HCT116 (cell line): ENCODE data around the gene TBL1X. TPM values are rescaled to one million over a fixed set of nuclear protein-coding genes. Genes with fewer than 3 reads are reported as not detected.

Experiments used
- ATAC-seq: fragments of 200-7000 bp; cut with Tn5 transposase; 2 replicates; pipeline ENCODE4 v1.9.1; 2020; ENCODE audit warnings: mild to moderate bottlenecking, moderate library complexity
- BruUV-seq: library from RNA; stranded (reverse); fragments of 400-500 nt; replicated peaks from 2 replicates; lab custom pipeline; 2021; lab: Mats Ljungman, UMichigan
- CTCF ChIA-PET: fragments of 300-600 bp; sonication (Branson Sonifier 250); formaldehyde crosslinking; loops from one replicate; lab custom pipeline; 2021; ENCODE audit warnings: antibody characterized with exemption; lab: Charles Lee
- POLR2A ChIA-PET: fragments of 300-600, 350-600 bp; sonication (Branson Sonifier 250); formaldehyde crosslinking; loops from one replicate; lab custom pipeline; 2021; ENCODE audit warnings: antibody characterized with exemption; lab: Charles Lee
- RAD21 ChIA-PET, 2 experiments: fragments of 300-600 bp; sonication (Branson Sonifier 250); formaldehyde crosslinking; loops; one replicate each; lab custom pipeline; 2023; ENCODE audit warnings: low total read pairs in 2 of 2; ENCODE audit not compliant: uncharacterized antibody in 2 of 2, unreplicated experiment in 2 of 2, low non-redundant PET in 1 of 2; lab: Charles Lee
- DNase-seq: peaks from one replicate; pipeline ENCODE4 v3.0.0-alpha.2; 2010; ENCODE audit warnings: low read depth, low spot score
- H2AFZ ChIP-seq: fragments of 200-600 bp; shearing (Covaris generic), sonication (generic); 2 replicates; pipeline ENCODE4 v1.6.1; 2017; ENCODE audit warnings: low read depth, mixed run types, mixed read lengths, antibody characterized with exemption, low read length; ENCODE audit not compliant: poor library complexity, severe bottlenecking
- H3K27ac ChIP-seq: 2 replicates; pipeline ENCODE4 v1.5.1; 2012; ENCODE audit warnings: low read depth, low read length
- H3K27me3 ChIP-seq: fragments of 200-600 bp; sonication (generic); 2 replicates; pipeline ENCODE4 v1.6.1; 2016; ENCODE audit warnings: mixed run types, low read length, mixed read lengths; ENCODE audit not compliant: insufficient read depth
- H3K36me3 ChIP-seq, 2 experiments: fragments of 200-500 bp in 1 of 2; fragments of 200-600 bp in 1 of 2; sonication (Bioruptor generic) in 1 of 2; sonication (generic) in 1 of 2; 2 replicates each; pipeline versions ENCODE4 v1.5.1 to v1.6.1; 2014 to 2016; ENCODE audit warnings: low read length in 2 of 2, inconsistent platforms in 1 of 2, mixed read lengths in 1 of 2, mixed run types in 1 of 2; ENCODE audit not compliant: insufficient read depth in 2 of 2, control insufficient read depth in 1 of 2
- H3K4me1 ChIP-seq, 2 experiments: fragments of 200-600 bp in 1 of 2; sonication (generic) in 1 of 2; 2 replicates each; pipeline versions ENCODE4 v1.5.1 to v1.6.1; 2012 to 2017; ENCODE audit warnings: low read length in 2 of 2, inconsistent platforms in 1 of 2, mild to moderate bottlenecking in 1 of 2, mixed read lengths in 1 of 2, mixed run types in 1 of 2, moderate library complexity in 1 of 2; ENCODE audit not compliant: insufficient read depth in 2 of 2, control insufficient read depth in 1 of 2
- H3K4me2 ChIP-seq: fragments of 200-600 bp; sonication (generic); 2 replicates; pipeline ENCODE4 v1.6.1; 2017; ENCODE audit warnings: mixed run types, low read length, mixed read lengths
- H3K4me3 ChIP-seq, 2 experiments: fragments of 200-600 bp in 1 of 2; sonication (generic) in 1 of 2; replicated peaks in 1 of 2; 2 replicates each; pipeline ENCODE4 v1.5.1; 2011 to 2016; ENCODE audit warnings: low read length in 2 of 2, control low read depth in 1 of 2, low read depth in 1 of 2, mild to moderate bottlenecking in 1 of 2, mixed read lengths in 1 of 2, mixed run types in 1 of 2
- H3K79me2 ChIP-seq: fragments of 200-600 bp; sonication (generic); 2 replicates; pipeline ENCODE4 v1.6.1; 2017; ENCODE audit warnings: mild to moderate bottlenecking, mixed run types, low read length, moderate library complexity, mixed read lengths; ENCODE audit not compliant: insufficient read depth
- H3K9ac ChIP-seq: fragments of 200-600 bp; sonication (generic); 2 replicates; pipeline ENCODE4 v1.6.1; 2016; ENCODE audit warnings: low read length, mixed read lengths
- H3K9me2 ChIP-seq: fragments of 200-600 bp; sonication (generic), shearing (Covaris generic); 2 replicates; pipeline ENCODE4 v1.6.1; 2017; ENCODE audit warnings: mixed run types, mild to moderate bottlenecking, moderate library complexity; ENCODE audit not compliant: insufficient read depth
- H3K9me3 ChIP-seq, 2 experiments: fragments of 200-500 bp in 1 of 2; fragments of 200-600 bp in 1 of 2; sonication (Bioruptor generic) in 1 of 2; sonication (generic) in 1 of 2; 2 replicates each; pipeline ENCODE4 v1.6.1; 2014 to 2017; ENCODE audit warnings: low read length in 2 of 2, mixed read lengths in 2 of 2, inconsistent platforms in 1 of 2, low read depth in 1 of 2, mild to moderate bottlenecking in 1 of 2, mixed run types in 1 of 2, moderate library complexity in 1 of 2; ENCODE audit not compliant: control insufficient read depth in 1 of 2, insufficient read depth in 1 of 2
- H4K20me1 ChIP-seq: fragments of 200-600 bp; sonication (generic), shearing (Covaris generic); 2 replicates; pipeline ENCODE4 v1.6.1; 2017; ENCODE audit warnings: mixed run types, mild to moderate bottlenecking, moderate library complexity; ENCODE audit not compliant: insufficient read depth
- CBX3 ChIP-seq: IDR thresholded peaks from 2 replicates; pipeline ENCODE4 v1.6.1; 2012; ENCODE audit warnings: low read depth
- EGR1 ChIP-seq: IDR thresholded peaks from 2 replicates; pipeline ENCODE4 v1.6.1; 2012; ENCODE audit warnings: low read depth
- ELF1 ChIP-seq: IDR thresholded peaks from 2 replicates; pipeline ENCODE4 v1.6.1; 2012; ENCODE audit warnings: low read depth, borderline replicate concordance
- EZH2 ChIP-seq: fragments of 200-600 bp; sonication (generic); IDR thresholded peaks from 2 replicates; pipeline ENCODE4 v1.6.1; 2017; ENCODE audit warnings: antibody characterized with exemption, mixed run types
- EZH2phosphoT487 ChIP-seq: fragments of 200-600 bp; IDR thresholded peaks from 2 replicates; pipeline ENCODE4 v1.6.1; 2018; ENCODE audit warnings: antibody characterized with exemption, borderline replicate concordance
- POLR2A ChIP-seq: IDR thresholded peaks from 2 replicates; pipeline ENCODE4 v1.7.0; 2011; ENCODE audit warnings: borderline replicate concordance; ENCODE audit not compliant: insufficient read depth, insufficient read length; ENCODE audit errors: extremely low read depth
- POLR2AphosphoS5 ChIP-seq: IDR thresholded peaks from 2 replicates; pipeline ENCODE4 v1.6.1; 2011; ENCODE audit warnings: mild to moderate bottlenecking, low read depth, low read length, moderate library complexity
- RAD21 ChIP-seq: IDR thresholded peaks from 2 replicates; pipeline ENCODE4 v1.6.1; 2012; ENCODE audit warnings: low read depth, mild to moderate bottlenecking
- SIN3A ChIP-seq: IDR thresholded peaks from 2 replicates; pipeline ENCODE4 v1.6.1; 2012; ENCODE audit warnings: low read depth
- SP1 ChIP-seq: IDR thresholded peaks from 2 replicates; pipeline ENCODE4 v1.6.1; 2012; ENCODE audit warnings: low read depth
- SRF ChIP-seq: IDR thresholded peaks from 2 replicates; pipeline ENCODE4 v1.6.1; 2012; ENCODE audit warnings: low read depth
- TCF7L2 ChIP-seq: IDR thresholded peaks from 2 replicates; pipeline ENCODE4 v1.7.0; 2011; ENCODE audit warnings: borderline replicate concordance, inconsistent platforms; ENCODE audit not compliant: insufficient read depth, insufficient read length; ENCODE audit errors: extremely low read depth
- ZNF274 ChIP-seq: fragments of 200-500 bp; sonication (Bioruptor generic); IDR thresholded peaks from 2 replicates; pipeline ENCODE4 v1.6.1; 2014; ENCODE audit warnings: mild to moderate bottlenecking, low read depth, low read length, inconsistent platforms
- intact Hi-C: fragments of 100-400 bp; cut with micrococcal nuclease; formaldehyde crosslinking; loops from 2 replicates; pipeline ENCODE4 v1.10.0; 2022
- total RNA-seq: library from RNA; stranded (reverse); gene quantifications from one replicate; pipeline ENCODE4 v1.2.1, GENCODE V29; 2021; ENCODE audit not compliant: unreplicated experiment
- TF ChIP-seq, protein P1 (sequence below): IDR thresholded peaks from 2 replicates; pipeline ENCODE4 v1.6.1; 2011; ENCODE audit warnings: mild to moderate bottlenecking, low read length, moderate library complexity; ENCODE audit not compliant: insufficient replicate concordance; ENCODE audit errors: extremely low read depth
- TF ChIP-seq, protein P2 (sequence below): IDR thresholded peaks from 2 replicates; pipeline ENCODE4 v1.6.1; 2012; ENCODE audit warnings: low read depth
- TF ChIP-seq, protein P3 (sequence below): IDR thresholded peaks from 2 replicates; pipeline ENCODE4 v1.6.1; 2012

The TBL1X gene
- total RNA-seq, 1 experiment from 2014 or later: 37.8 TPM

DNA sequence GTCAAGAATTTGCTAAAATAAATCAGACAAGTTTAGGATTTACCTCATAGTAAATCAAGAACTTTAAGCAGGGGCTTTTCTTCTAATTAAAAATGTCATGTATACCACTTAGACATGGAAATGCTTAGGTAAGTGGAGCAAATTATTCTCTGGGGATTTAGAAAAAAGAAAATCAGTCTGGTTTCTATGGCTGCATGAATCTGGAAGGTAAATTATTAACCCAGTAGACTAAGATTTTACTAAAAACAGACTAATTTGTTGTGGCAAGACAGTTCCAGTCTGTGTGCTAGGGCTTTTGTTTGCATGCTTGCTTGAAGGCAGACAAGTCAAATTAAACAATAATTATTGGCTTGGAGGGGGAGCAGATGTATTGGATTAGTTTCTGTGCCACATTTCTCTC is 140.6 kb downstream of the TBL1X start:
- Histone ChIP-seq H3K4me3 (no peak overlapping the region), H3K9me3 (no peaks in the 10 kb centered on the region), H3K4me2 (no peak overlapping the region), H3K79me2 (no peaks in the 10 kb centered on the region), H3K27me3 (no peaks in the 10 kb centered on the region), H2AFZ (no peak overlapping the region), H3K9me2 (no peaks in the 10 kb centered on the region), H4K20me1 (no peaks in the 10 kb centered on the region), H3K36me3 (no peaks in the 10 kb centered on the region), H3K27ac (no peak overlapping the region), H3K9ac (no peak overlapping the region), H3K4me1 (peaks cover 0 to 2% of the 10 kb centered on the region in 2 experiments; a peak in 1 of 4 replicates)
- POLR2A ChIA-PET: no interaction called here
- CTCF ChIA-PET: no interaction called here
- intact Hi-C loops: no loop called here
- RAD21 ChIA-PET: no interaction called here
- no peak for TF ChIP-seq EZH2phosphoT487
- TF ChIP-seq CBX3: no peak
- TF ChIP-seq RAD21: no peak
- no TSS peak for BruUV-seq
- no peak for ATAC-seq
- no peak for DNase-seq

DNA sequence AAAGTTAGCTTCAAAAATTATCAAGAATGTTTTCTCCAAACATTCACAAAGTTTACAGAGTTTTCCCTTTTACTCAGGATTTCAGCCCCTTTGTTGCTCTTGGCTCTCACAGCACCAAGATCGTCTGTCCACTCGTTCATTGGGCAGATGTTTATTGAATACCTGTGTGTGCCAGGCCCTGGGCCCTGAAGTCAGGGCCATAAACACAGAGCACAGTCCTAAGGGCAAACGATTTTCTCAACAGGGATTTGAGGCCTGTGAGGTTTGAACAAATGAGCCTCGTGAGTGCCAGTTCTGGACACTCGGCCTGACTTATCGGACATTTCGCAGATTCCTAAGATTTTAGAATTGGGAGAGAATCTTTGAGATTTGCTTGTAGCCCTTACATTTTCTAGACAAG is 142.1 kb downstream of the TBL1X start:
- H2AFZ ChIP-seq: no peak overlapping the region
- ChIA-PET RAD21 (no interaction called here), POLR2A (no interaction called here), CTCF (no interaction called here)
- H3K9me2 ChIP-seq: no peaks in the 10 kb centered on the region
- H3K4me2 ChIP-seq: no peak overlapping the region
- H3K9me3 ChIP-seq: no peaks in the 10 kb centered on the region
- no TSS peak for BruUV-seq
- H3K79me2 ChIP-seq: no peaks in the 10 kb centered on the region
- peaks cover 0 to 4% of the 10 kb centered on the region in 2 experiments; a peak in 1 of 4 replicates for H3K4me1 ChIP-seq
- no peaks in the 10 kb centered on the region for H4K20me1 ChIP-seq
- no peaks in the 10 kb centered on the region for H3K36me3 ChIP-seq
- H3K27me3 ChIP-seq: no peaks in the 10 kb centered on the region
- H3K9ac ChIP-seq: no peak overlapping the region
- no peak overlapping the region for H3K27ac ChIP-seq
- no peak overlapping the region for H3K4me3 ChIP-seq
- DNase-seq (no peak), ATAC-seq (no peak)
- intact Hi-C loops: no loop called here
- TF ChIP-seq EGR1: no peak
- TF ChIP-seq, protein P1, sequence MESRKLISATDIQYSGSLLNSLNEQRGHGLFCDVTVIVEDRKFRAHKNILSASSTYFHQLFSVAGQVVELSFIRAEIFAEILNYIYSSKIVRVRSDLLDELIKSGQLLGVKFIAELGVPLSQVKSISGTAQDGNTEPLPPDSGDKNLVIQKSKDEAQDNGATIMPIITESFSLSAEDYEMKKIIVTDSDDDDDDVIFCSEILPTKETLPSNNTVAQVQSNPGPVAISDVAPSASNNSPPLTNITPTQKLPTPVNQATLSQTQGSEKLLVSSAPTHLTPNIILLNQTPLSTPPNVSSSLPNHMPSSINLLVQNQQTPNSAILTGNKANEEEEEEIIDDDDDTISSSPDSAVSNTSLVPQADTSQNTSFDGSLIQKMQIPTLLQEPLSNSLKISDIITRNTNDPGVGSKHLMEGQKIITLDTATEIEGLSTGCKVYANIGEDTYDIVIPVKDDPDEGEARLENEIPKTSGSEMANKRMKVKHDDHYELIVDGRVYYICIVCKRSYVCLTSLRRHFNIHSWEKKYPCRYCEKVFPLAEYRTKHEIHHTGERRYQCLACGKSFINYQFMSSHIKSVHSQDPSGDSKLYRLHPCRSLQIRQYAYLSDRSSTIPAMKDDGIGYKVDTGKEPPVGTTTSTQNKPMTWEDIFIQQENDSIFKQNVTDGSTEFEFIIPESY: no peak
- no peak for TF ChIP-seq SP1
- no peak for TF ChIP-seq ELF1
- TF ChIP-seq, protein P2, sequence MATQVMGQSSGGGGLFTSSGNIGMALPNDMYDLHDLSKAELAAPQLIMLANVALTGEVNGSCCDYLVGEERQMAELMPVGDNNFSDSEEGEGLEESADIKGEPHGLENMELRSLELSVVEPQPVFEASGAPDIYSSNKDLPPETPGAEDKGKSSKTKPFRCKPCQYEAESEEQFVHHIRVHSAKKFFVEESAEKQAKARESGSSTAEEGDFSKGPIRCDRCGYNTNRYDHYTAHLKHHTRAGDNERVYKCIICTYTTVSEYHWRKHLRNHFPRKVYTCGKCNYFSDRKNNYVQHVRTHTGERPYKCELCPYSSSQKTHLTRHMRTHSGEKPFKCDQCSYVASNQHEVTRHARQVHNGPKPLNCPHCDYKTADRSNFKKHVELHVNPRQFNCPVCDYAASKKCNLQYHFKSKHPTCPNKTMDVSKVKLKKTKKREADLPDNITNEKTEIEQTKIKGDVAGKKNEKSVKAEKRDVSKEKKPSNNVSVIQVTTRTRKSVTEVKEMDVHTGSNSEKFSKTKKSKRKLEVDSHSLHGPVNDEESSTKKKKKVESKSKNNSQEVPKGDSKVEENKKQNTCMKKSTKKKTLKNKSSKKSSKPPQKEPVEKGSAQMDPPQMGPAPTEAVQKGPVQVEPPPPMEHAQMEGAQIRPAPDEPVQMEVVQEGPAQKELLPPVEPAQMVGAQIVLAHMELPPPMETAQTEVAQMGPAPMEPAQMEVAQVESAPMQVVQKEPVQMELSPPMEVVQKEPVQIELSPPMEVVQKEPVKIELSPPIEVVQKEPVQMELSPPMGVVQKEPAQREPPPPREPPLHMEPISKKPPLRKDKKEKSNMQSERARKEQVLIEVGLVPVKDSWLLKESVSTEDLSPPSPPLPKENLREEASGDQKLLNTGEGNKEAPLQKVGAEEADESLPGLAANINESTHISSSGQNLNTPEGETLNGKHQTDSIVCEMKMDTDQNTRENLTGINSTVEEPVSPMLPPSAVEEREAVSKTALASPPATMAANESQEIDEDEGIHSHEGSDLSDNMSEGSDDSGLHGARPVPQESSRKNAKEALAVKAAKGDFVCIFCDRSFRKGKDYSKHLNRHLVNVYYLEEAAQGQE: no peak
- TF ChIP-seq CBX3: no peak
- no peak for TF ChIP-seq ZNF274
- TF ChIP-seq EZH2: no peak
- no peak for TF ChIP-seq POLR2A
- TF ChIP-seq TCF7L2: no peak
- TF ChIP-seq RAD21: no peak
- TF ChIP-seq, protein P3, sequence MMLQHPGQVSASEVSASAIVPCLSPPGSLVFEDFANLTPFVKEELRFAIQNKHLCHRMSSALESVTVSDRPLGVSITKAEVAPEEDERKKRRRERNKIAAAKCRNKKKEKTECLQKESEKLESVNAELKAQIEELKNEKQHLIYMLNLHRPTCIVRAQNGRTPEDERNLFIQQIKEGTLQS: no peak
- TF ChIP-seq SRF: no peak
- TF ChIP-seq POLR2AphosphoS5: no peak
- TF ChIP-seq SIN3A: no peak
